K562 (cell line): Measurements from ENCODE around the gene IL34. TPM values are rescaled to one million over a fixed set of nuclear protein-coding genes. Genes with fewer than 3 reads are reported as not detected.

Experiments
- ATAC-seq: fragments of 200-7000 bp; cut with Tn5 transposase; 3 replicates; pipeline ENCODE4 v1.9.1; 2020; ENCODE audit warnings: moderate library complexity
- BruUV-seq: library from RNA; stranded (reverse); fragments of 400-500 nt; replicated peaks from 2 replicates; lab custom pipeline; 2021; lab: Mats Ljungman, UMichigan
- CTCF ChIA-PET: fragments of 300-600 bp; formaldehyde crosslinking; extraction: SDS; loops from one replicate; lab custom pipeline; 2021; ENCODE audit warnings: low intra/inter-chr PET ratio; lab: Yijun Ruan, JAX
- POLR2A ChIA-PET: fragments of 300-600, 350-650 bp; sonication (Branson Sonifier 250); formaldehyde crosslinking; extraction: SDS; loops from one replicate; lab custom pipeline; 2021; ENCODE audit warnings: antibody characterized with exemption, inconsistent platforms; lab: Yijun Ruan, JAX
- DNase-seq, 4 experiments: peaks; one replicate each; pipeline versions ENCODE4 v3.0.0 to v3.0.0-alpha.2; 2011 to 2018; ENCODE audit warnings: low spot score in 3 of 4, mixed read lengths in 3 of 4; ENCODE audit errors: extremely low read depth in 1 of 4
- FAIRE-seq: peaks from 2 replicates; lab custom pipeline; 2011; peaks lifted over from hg19 to GRCh38; lab: Jason Lieb, UNC
- H2AFZ ChIP-seq: 2 replicates; pipeline ENCODE4 v1.6.0; 2011; ENCODE audit warnings: low read depth, low read length, control low read depth, inconsistent platforms
- H3K27ac ChIP-seq: fragments of 200-600 bp; 3 replicates; pipeline ENCODE4 v1.8.0; 2011; ENCODE audit warnings: low read depth, mild to moderate bottlenecking, control low read depth, inconsistent platforms, low read length, moderate library complexity, mixed read lengths; ENCODE audit errors: extremely low read depth
- H3K27me3 ChIP-seq, 2 experiments: fragments of 300-600 bp in 1 of 2; 2 replicates in 1 of 2; 3 replicates in 1 of 2; pipeline versions ENCODE4 v1.6.0 to v1.8.0; 2011; ENCODE audit warnings: inconsistent platforms in 2 of 2, low read length in 2 of 2, mild to moderate bottlenecking in 1 of 2, mixed read lengths in 1 of 2, moderate library complexity in 1 of 2; ENCODE audit not compliant: control insufficient read depth in 2 of 2, insufficient read depth in 2 of 2
- H3K36me3 ChIP-seq: fragments of 300-600 bp; 3 replicates; pipeline ENCODE4 v1.8.0; 2011; ENCODE audit warnings: mild to moderate bottlenecking, low read length, inconsistent platforms; ENCODE audit not compliant: control insufficient read depth, insufficient read depth
- H3K4me1 ChIP-seq, 2 experiments: fragments of 200-600 bp in 1 of 2; replicated peaks in 1 of 2; 2 replicates in 1 of 2; 3 replicates in 1 of 2; pipeline versions ENCODE4 v1.5.1 to v1.8.0; 2011; ENCODE audit warnings: inconsistent platforms in 2 of 2, low read length in 2 of 2, mild to moderate bottlenecking in 1 of 2, mixed read lengths in 1 of 2, moderate library complexity in 1 of 2; ENCODE audit not compliant: control insufficient read depth in 2 of 2, insufficient read depth in 2 of 2
- H3K4me2 ChIP-seq: 2 replicates; pipeline ENCODE4 v1.6.1; 2011; ENCODE audit warnings: low read length, control low read depth, inconsistent platforms, mixed read lengths; ENCODE audit not compliant: insufficient read depth
- H3K4me3 ChIP-seq: fragments of 200-600 bp; sonication (generic), shearing (Covaris generic); 2 replicates; pipeline ENCODE4 v1.5.1; 2016; ENCODE audit warnings: control low read depth, inconsistent platforms
- H3K79me2 ChIP-seq: fragments of 200-600 bp; 3 replicates; pipeline ENCODE4 v1.8.0; 2011; ENCODE audit warnings: low read length, inconsistent platforms; ENCODE audit not compliant: control insufficient read depth, insufficient read depth
- H3K9ac ChIP-seq, 2 experiments: 2 replicates each; pipeline versions ENCODE4 v1.6.0 to v1.6.1; 2011; ENCODE audit warnings: low read depth in 2 of 2, low read length in 2 of 2, control low read depth in 1 of 2, inconsistent platforms in 1 of 2, mild to moderate bottlenecking in 1 of 2, mixed read lengths in 1 of 2; ENCODE audit not compliant: insufficient read depth in 1 of 2
- H3K9me1 ChIP-seq: one replicate; pipeline ENCODE4 v1.6.0; 2011; ENCODE audit warnings: inconsistent platforms, mild to moderate bottlenecking, low read length, moderate library complexity; ENCODE audit not compliant: control insufficient read depth, insufficient read depth
- H3K9me3 ChIP-seq: replicated peaks from 2 replicates; pipeline ENCODE4 v1.5.1; 2011; ENCODE audit warnings: low read depth, low read length, inconsistent platforms; ENCODE audit not compliant: control insufficient read depth, insufficient read depth
- H4K20me1 ChIP-seq: replicated peaks from 2 replicates; pipeline ENCODE4 v1.6.1; 2011; ENCODE audit warnings: low read length, inconsistent platforms, mixed read lengths; ENCODE audit not compliant: control insufficient read depth, insufficient read depth
- ZNF121 ChIP-seq: sonication (generic); formaldehyde crosslinking; conservative IDR thresholded peaks from 2 replicates; pipeline ENCODE4 v1.8.0; 2022; ENCODE audit warnings: missing genetic modification reagents
- WGBS: fragments of 100-300 bp; shearing (Covaris generic); methylation state at CpG from one replicate; pipeline ENCODE4 v1.1.6; 2016; ENCODE audit warnings: low coverage, mixed read lengths; ENCODE audit not compliant: insufficient coverage; ENCODE audit errors: missing lambda C conversion rate; 5-methylcytosine and 5-hydroxymethylcytosine counted together
- in situ Hi-C: fragments of 300-500 bp; cut with MboI; formaldehyde crosslinking; loops from 4 replicates; pipeline ENCODE4 v1.15.0; 2018; ENCODE audit warnings: inconsistent platforms, mixed read lengths
- intact Hi-C: fragments of 100-400 bp; cut with micrococcal nuclease; formaldehyde crosslinking; loops from 2 replicates; pipeline ENCODE4 v1.14.2; 2022
- polyA plus RNA-seq, 8 experiments: library from polyadenylated mRNA; depleted of rRNA in 4 of 8; stranded (reverse) in 5 of 8; unstranded in 3 of 8; fragments of >200 nt; fragmentation: Nextera tagmentation in 2 of 8; fragmentation: Illumina TruSeq in 1 of 8; extraction: Ambion mirVana in 2 of 8; extraction: Trizol in 1 of 8; gene quantifications; 2 replicates each; pipeline versions ENCODE4 v1.2.1 to v1.2.3, GENCODE V29; 2011 to 2014; ENCODE audit warnings: inconsistent platforms in 1 of 8, missing spikeins in 1 of 8
- total RNA-seq, 7 experiments: library from RNA; depleted of rRNA in 6 of 7; stranded (reverse); fragments of >200 nt in 6 of 7; fragmentation: Illumina TruSeq in 2 of 7; extraction: Trizol in 2 of 7; gene quantifications; 2 replicates each; pipeline versions ENCODE4 v1.2.1 to v1.2.3, GENCODE V29; 2011 to 2021; ENCODE audit warnings: low replicate concordance in 1 of 7
- TF ChIP-seq, protein P1 (sequence below): fragments of 250-450 bp; sonication (Bioruptor Pico); IDR thresholded peaks from 2 replicates; pipeline ENCODE4 v1.9.0; 2021; ENCODE audit warnings: mild to moderate bottlenecking, inconsistent platforms

Gene IL34
- total and polyA plus RNA-seq, 9 of the 15 experiments (the other 6 are each of a cell fraction or from before 2014, with no cell fraction given) = 0.07 to 0.18 (median 0.10) TPM; not detected in 6

DNA sequence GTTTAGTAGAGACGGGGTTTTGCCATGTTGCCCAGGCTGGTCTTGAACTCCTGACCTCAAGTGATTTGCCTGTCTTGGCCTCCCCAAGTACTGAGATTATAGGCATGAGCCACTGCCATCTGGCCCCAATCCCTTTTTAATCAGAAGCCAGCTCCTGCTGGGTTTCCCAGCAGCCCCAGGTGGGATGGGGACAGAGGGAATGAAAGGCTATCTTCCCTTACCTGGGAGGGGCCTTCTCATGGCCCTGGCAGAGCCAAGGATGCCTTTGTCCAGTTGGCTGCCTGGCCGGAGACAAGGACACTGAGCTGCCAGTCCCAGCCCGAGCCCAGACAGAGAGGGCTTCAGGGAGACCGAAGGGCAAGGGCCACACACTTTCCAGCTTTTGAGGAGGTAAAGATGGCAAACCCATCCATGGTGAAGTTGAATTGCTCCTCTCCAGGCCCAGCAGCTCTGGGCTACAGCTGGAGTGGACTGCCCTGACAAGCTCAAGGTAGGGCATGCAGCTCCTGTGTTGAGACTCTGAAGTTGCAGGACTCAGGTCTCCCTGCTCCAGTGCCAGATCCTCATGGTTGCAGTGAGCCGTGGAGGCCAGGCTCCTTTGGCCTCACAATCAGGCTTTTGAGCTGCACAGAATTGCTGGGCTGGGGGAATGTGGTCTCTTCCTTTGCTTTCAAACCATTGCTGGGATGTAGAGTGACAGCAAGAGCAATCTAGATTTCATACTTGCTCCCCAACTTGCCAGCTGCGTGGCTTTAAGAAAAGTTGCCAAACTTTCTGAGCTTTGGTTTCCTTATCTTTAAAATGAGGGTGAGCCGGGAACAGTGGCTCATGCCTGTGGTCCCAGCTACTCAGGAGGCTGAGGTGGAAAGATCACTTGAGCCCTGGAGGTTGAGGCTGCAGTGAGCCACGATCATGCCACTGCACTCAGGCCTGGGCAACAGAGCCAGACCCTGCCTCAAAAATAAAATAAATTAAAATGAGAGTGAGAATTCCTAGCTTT, 44.5 kb upstream of the IL34 start:
- intact Hi-C loops (no loop called here), in situ Hi-C loops (no loop called here)
- TF ChIP-seq, protein P1, sequence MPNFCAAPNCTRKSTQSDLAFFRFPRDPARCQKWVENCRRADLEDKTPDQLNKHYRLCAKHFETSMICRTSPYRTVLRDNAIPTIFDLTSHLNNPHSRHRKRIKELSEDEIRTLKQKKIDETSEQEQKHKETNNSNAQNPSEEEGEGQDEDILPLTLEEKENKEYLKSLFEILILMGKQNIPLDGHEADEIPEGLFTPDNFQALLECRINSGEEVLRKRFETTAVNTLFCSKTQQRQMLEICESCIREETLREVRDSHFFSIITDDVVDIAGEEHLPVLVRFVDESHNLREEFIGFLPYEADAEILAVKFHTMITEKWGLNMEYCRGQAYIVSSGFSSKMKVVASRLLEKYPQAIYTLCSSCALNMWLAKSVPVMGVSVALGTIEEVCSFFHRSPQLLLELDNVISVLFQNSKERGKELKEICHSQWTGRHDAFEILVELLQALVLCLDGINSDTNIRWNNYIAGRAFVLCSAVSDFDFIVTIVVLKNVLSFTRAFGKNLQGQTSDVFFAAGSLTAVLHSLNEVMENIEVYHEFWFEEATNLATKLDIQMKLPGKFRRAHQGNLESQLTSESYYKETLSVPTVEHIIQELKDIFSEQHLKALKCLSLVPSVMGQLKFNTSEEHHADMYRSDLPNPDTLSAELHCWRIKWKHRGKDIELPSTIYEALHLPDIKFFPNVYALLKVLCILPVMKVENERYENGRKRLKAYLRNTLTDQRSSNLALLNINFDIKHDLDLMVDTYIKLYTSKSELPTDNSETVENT (CRISPR knock-in tag) = no peak
- TF ChIP-seq ZNF121 (CRISPR knock-in tag) = 0 out of 2 replicates have a peak, but pooled peaks have one; percentile 17
- FAIRE-seq = no peak
- ChIA-PET POLR2A (interaction anchor here (0.9 to 1.7 kb wide), 6 partner anchors 9 to 33 kb away, joined by 4 to 6 read pairs (median 6); no protein-coding TSS in a partner anchor), CTCF (no interaction called here)
- H3K36me3 ChIP-seq = no peaks in the 10 kb centered on the region
- no peaks in the 10 kb centered on the region for H3K79me2 ChIP-seq
- H3K9ac ChIP-seq = peak overlapping the region in 1 of 2 experiments; percentile 45; a peak in 1 of 4 replicates
- DNase-seq = no peak
- H3K27me3 ChIP-seq = peaks cover 18 to 37% of the 10 kb centered on the region in 2 experiments
- BruUV-seq = no TSS peak
- no peak overlapping the region for H2AFZ ChIP-seq
- no peak overlapping the region for H3K27ac ChIP-seq
- H3K9me1 ChIP-seq = no peaks in the 10 kb centered on the region
- H3K4me3 ChIP-seq = no peak overlapping the region
- peaks cover 0 to 3% of the 10 kb centered on the region in 2 experiments; a peak in 1 of 5 replicates for H3K4me1 ChIP-seq
- 4% methylated on average over 8 of the region's 8 CpGs for WGBS
- H4K20me1 ChIP-seq = peaks cover 3% of the 10 kb centered on the region; the same call in 1 of the 2 replicates
- H3K4me2 ChIP-seq = no peak overlapping the region
- ATAC-seq = no peak; the same call in 1 of the 3 replicates
- no peaks in the 10 kb centered on the region for H3K9me3 ChIP-seq
